ENCODE measurements around the gene TAB3.

GRCh38 chrX:30881390-30881789 is 7.7 kb downstream of the TAB3 start:
- no peak for TF ChIP-seq POU2F2 (IDR thresholded peaks at IDR 0.05; ENCODE audit: borderline replicate concordance, low read depth, low read length)
- TF ChIP-seq ZBTB11 (CRISPR knock-in tag; IDR thresholded peaks at IDR 0.05) = no peak
- no peak for TF ChIP-seq CTCF (IDR thresholded peaks at IDR 0.05 in 2 of 3, conservative IDR thresholded peaks at IDR 0.05 in 1 of 3; ENCODE audit: control insufficient read depth in 2 of 3, extremely low read depth in 1 of 3, insufficient read depth in 1 of 3, low read depth in 3 of 3, low read length in 3 of 3)
- TF ChIP-seq FOS (IDR thresholded peaks at IDR 0.05; ENCODE audit: borderline replicate concordance, extremely low read depth, insufficient read length) = no peak
- TF ChIP-seq POLR2AphosphoS5 (IDR thresholded peaks at IDR 0.05; ENCODE audit: low read length) = no peak
- no peak for TF ChIP-seq RAD51 (IDR thresholded peaks at IDR 0.05)
- no peak for TF ChIP-seq POLR2A (IDR thresholded peaks at IDR 0.05; ENCODE audit: low read depth, low read length)
- TF ChIP-seq ZBED1 (IDR thresholded peaks at IDR 0.05; ENCODE audit: borderline replicate concordance) = no peak
- TF ChIP-seq YBX1 (IDR thresholded peaks at IDR 0.05) = no peak
- TF ChIP-seq, protein P1, sequence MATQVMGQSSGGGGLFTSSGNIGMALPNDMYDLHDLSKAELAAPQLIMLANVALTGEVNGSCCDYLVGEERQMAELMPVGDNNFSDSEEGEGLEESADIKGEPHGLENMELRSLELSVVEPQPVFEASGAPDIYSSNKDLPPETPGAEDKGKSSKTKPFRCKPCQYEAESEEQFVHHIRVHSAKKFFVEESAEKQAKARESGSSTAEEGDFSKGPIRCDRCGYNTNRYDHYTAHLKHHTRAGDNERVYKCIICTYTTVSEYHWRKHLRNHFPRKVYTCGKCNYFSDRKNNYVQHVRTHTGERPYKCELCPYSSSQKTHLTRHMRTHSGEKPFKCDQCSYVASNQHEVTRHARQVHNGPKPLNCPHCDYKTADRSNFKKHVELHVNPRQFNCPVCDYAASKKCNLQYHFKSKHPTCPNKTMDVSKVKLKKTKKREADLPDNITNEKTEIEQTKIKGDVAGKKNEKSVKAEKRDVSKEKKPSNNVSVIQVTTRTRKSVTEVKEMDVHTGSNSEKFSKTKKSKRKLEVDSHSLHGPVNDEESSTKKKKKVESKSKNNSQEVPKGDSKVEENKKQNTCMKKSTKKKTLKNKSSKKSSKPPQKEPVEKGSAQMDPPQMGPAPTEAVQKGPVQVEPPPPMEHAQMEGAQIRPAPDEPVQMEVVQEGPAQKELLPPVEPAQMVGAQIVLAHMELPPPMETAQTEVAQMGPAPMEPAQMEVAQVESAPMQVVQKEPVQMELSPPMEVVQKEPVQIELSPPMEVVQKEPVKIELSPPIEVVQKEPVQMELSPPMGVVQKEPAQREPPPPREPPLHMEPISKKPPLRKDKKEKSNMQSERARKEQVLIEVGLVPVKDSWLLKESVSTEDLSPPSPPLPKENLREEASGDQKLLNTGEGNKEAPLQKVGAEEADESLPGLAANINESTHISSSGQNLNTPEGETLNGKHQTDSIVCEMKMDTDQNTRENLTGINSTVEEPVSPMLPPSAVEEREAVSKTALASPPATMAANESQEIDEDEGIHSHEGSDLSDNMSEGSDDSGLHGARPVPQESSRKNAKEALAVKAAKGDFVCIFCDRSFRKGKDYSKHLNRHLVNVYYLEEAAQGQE (IDR thresholded peaks at IDR 0.05; ENCODE audit: low read depth, low read length) = no peak
- TF ChIP-seq JUNB (IDR thresholded peaks at IDR 0.05) = no peak
- TF ChIP-seq FOXM1 (IDR thresholded peaks at IDR 0.05; ENCODE audit: low read depth, low read length) = no peak
- TF ChIP-seq SUPT20H (IDR thresholded peaks at IDR 0.05; ENCODE audit: borderline replicate concordance, control insufficient read depth, low read depth, low read length) = no peak

Data from GM12878 (cell line).